Stimulated activated naive CD4-positive, alpha-beta T cell (primary cell): ENCODE measurements around the gene GARNL3.

Source experiments
- DNase-seq, 6 experiments: peaks; one replicate each; lab custom pipeline; 2025; lab: John Stamatoyannopoulos, UW

The GARNL3 gene

GRCh38 chr9:127405344-127406125 is 141.0 kb downstream of the GARNL3 start:
- no peak for DNase-seq

- DNase-seq, result no peak
Measured at GRCh38 chr9:127406799-127407491, 142.4 kb downstream of the GARNL3 start.

DNA sequence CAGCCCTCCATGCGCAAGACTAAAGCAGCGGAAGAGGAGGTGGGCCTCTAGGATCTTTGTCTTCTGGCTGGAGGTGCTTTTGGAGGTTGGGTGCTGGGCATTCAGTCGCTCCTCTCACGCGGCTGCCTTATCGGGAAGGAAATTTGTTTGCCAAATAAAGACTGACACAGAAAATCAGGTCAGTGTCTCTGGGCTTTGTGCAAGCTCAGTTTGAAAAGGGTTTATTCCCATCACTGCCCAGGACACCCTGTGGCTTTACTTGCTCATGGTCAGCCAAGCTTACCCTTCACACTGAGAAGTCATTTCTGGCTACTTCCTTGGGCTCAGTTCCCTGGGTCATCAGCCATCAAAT is 142.9 kb downstream of the GARNL3 start:
- no peak for DNase-seq

GRCh38 chr9:127411122-127411521 is 146.5 kb downstream of the GARNL3 start:
- no peak for DNase-seq

GRCh38 chr9:127415141-127415540 is 150.6 kb downstream of the GARNL3 start:
- no peak for DNase-seq

DNA sequence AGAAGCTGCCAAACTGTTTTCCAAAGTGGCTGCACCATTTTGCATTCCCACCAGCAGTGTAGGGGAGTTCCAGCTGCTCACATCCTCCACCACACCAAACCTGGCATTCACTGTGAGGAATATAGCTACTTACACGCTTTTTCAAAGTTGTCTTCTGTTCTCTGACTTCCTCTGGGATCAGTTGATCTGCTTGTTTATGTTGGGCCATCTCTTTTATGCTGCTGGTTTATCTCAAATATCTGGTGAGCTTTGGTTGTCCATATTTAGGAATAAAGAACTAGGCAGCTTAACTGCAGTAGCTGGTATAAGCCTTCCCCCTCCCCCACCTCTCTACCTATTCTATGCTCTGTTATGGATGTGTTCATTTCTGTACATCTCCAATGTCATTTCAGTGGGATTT is 151.1 kb downstream of the GARNL3 start:
- no peak for DNase-seq

DNA sequence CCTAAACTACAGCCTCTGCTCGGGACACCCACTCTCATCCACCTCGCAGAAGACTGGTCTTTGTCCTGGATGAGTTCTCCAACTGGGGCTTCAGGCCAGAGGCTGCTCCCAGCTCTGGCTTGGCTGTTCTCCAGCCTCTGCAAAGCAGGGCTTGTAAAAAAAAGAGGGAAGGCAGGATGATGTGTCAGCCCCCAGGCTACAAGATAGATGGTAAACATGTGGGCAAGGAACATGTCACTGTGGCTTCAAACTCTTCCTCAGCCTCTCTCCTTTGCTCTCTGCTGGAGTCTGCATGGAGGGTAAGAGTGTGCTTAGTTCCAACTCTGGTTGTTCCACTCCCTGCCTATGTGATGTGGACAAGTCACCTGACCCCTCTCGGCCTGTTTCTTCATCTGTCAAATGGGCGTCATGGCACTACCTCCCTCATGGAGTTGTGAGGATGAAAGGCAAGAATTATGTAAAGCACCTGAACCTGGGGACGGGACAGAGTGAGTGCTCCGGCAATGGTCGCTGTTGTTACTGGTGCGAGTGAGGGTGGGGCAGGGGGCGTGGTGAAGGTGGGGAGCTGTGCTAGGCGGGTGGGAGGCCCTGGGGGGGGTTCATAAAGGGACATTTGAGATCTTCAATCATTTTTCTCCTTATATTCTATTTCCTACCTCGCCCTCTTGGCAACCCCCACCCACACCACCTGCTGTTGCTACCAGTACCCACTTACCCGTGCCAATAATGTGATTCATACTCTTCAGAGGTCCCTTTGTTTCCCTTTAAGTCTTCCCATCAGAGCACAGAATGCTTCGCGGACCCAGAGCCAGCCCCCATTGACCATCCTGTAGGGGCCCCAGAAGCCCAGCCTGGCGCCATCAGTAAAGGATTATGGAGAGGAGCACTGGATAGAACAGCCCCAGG is 152.8 kb downstream of the GARNL3 start:
- no peak for DNase-seq

DNA sequence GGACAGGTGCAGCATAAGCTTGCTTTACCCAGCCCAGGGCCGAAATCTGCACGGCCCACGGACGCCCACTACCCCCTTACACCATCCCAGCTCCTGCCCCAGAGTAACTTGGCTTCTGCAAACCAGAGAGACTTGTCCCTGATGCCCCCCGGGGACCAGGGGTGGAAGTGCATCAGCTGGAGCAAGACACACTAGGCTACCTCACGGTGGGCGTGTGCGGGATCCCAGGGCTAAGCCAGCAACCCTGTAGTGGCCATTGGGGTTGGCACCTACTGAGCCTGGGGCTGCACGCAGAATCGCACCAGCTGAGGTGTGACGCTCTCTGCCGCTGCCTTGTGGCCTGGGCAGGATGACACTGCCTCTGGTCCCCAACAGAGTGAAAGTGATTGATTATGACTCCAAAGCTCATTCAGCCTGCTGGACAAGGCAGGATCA is 153.5 kb downstream of the GARNL3 start:
- peak; percentile 7 to 47 (median 17) for DNase-seq

DNA sequence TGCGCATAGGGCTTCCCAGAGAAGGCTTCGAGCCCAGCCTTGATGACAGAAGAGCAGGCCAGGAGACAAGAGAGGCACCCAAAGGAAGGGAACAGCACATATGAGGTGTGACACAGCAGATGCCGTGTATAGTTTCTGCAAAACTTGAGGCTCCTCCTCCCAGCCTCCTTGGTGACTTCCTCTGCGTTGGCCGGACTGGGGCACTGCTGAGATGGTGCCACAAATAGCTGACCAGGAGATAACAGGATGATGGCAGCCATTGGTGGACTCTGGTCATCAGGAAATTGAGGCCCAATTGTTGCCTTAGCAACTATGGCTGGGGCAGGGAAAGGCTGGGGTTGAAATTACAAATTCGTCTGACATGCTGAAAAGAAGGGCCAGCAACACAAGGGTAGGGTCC is 154.8 kb downstream of the GARNL3 start:
- no peak for DNase-seq

DNA sequence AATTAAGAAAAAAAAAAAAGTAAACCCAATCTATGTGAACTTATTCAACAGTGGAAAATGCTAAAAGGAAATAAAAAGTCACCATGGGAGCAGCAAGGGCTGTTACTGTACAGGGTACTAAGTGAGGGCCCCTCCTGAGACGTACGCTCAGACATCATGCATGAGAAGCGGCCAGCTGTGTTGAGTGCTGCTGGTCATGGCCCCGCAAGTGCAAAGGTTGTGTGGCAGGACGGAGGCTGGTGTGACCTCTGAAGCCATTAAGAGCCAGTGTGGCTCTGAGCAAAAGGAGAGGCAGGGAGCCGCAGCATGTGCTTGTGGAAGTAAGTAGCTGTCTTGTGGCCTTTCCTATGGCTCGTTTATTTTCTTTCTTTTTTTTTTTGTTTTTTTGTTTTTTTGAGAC is 156.5 kb downstream of the GARNL3 start:
- no peak for DNase-seq

- no peak for DNase-seq
Measured at GRCh38 chr9:127422133-127422782, 157.7 kb downstream of the GARNL3 start.

GRCh38 chr9:127422787-127423186 is 158.2 kb downstream of the GARNL3 start:
- DNase-seq, result no peak

DNA sequence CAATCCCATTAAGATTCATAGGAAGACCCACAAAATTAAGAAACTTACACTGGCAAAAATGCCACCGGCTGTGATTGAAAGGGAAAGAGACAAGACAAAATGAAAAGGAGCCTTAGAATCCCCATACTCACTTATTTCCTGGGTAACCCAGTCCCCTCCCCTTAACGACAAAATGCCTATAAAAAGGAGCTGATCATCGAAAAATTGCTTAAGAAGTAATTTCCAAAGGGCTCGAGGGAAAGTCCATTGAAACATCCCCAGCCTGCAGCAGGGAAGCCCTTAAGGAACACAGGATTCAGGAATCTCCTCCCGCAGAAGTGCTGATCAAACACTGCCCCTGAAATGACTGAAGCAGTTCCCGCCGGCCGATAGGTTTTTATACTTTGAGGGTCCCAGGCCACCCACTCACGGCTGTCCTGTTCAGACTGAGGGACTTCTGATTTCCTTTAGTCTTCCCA is 158.9 kb downstream of the GARNL3 start:
- no peak for DNase-seq

GRCh38 chr9:127423934-127424675 is 159.5 kb downstream of the GARNL3 start, which contains the start of gene ZNF79:
Gene ZNF79, plus strand, starts transcription at chr9:127424382. Its CDS starts 406 bp downstream, at chr9:127424788.
- DNase-seq, result peak; percentile 70 to 88 (median 84)

DNA sequence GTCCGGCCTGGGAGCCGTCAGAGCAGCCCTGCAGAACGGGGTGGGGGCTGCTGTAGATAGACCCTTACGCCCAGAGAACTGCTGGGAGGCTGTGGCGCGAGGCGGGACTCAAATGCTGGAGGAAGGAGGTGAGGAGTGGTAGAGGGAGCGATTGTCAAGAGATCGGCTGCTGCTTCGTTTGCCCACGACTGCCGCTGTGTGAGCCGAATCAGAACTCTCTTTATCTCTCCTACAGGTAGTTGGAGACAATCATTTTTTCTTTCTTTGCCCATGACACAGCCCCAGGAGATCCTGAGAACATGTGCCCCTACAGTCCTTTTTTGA is 160.1 kb downstream of the GARNL3 start:
- DNase-seq, result peak in 1 of 6 experiments; percentile 65

- no peak for DNase-seq
Measured at GRCh38 chr9:127426756-127427155, 162.2 kb downstream of the GARNL3 start.

GRCh38 chr9:127428348-127428747 is 163.8 kb downstream of the GARNL3 start:
- no peak for DNase-seq

GRCh38 chr9:127430415-127430814 is 165.8 kb downstream of the GARNL3 start:
- DNase-seq, result no peak

- no peak for DNase-seq
Measured at GRCh38 chr9:127437497-127438264, 173.1 kb downstream of the GARNL3 start.

GRCh38 chr9:127438394-127438793 is 173.8 kb downstream of the GARNL3 start:
- DNase-seq, result no peak
